BLaER1 treated with 17β-estradiol and CSF1 and Interleukin-3, amounts not matched to agents 10 nM and 100 nM (cell line): Measurements from ENCODE around the gene SLC37A1.
"Not testable (repeated sequence)": the region's sequence is repeated elsewhere in the genome, so short reads cannot be mapped to it uniquely, and the experiment has no call there.

Source experiments
- H3K27ac ChIP-seq, 11 experiments: shearing (Covaris generic); formaldehyde crosslinking; 2 replicates each; pipeline ENCODE4 v1.8.1; 2022
- H3K27me3 ChIP-seq, 11 experiments: shearing (Covaris generic); formaldehyde crosslinking; 2 replicates each; pipeline ENCODE4 v1.8.1; 2022
- H3K36me3 ChIP-seq, 11 experiments: shearing (Covaris generic); formaldehyde crosslinking; 2 replicates each; pipeline ENCODE4 v1.8.1; 2022
- H3K4me1 ChIP-seq, 10 experiments: shearing (Covaris generic); formaldehyde crosslinking; 2 replicates each; pipeline ENCODE4 v1.8.1; 2022
- H3K4me2 ChIP-seq, 11 experiments: shearing (Covaris generic); formaldehyde crosslinking; 2 replicates each; pipeline ENCODE4 v1.8.1; 2022
- H3K4me3 ChIP-seq, 10 experiments: shearing (Covaris generic); formaldehyde crosslinking; 2 replicates each; pipeline ENCODE4 v1.8.1; 2022
- H3K9ac ChIP-seq, 11 experiments: shearing (Covaris generic); formaldehyde crosslinking; 2 replicates each; pipeline ENCODE4 v1.8.1; 2022
- H3K9me3 ChIP-seq, 11 experiments: shearing (Covaris generic); formaldehyde crosslinking; replicated peaks in 1 of 11; 2 replicates each; pipeline ENCODE4 v1.8.1; 2022
- H4K20me1 ChIP-seq, 11 experiments: shearing (Covaris generic); formaldehyde crosslinking; 2 replicates each; pipeline ENCODE4 v1.8.1; 2022
- Cebpa-rat ChIP-seq, 11 experiments: shearing (Covaris generic); IDR thresholded peaks; 2 replicates each; pipeline ENCODE4 v1.8.1; 2022

Gene SLC37A1

GRCh38 chr21:42624095-42624790 is 110.6 kb downstream of the SLC37A1 start:
- H3K36me3 ChIP-seq, result no peaks in the 10 kb centered on the region
- H3K9ac ChIP-seq, result no peak overlapping the region
- no peak overlapping the region; a peak in 1 of 20 replicates for H3K4me3 ChIP-seq
- peaks cover 15 to 38% (median 30%) of the 10 kb centered on the region in 10 experiments for H3K4me1 ChIP-seq
- H3K27ac ChIP-seq, result no peak overlapping the region
- TF ChIP-seq Cebpa-rat (IDR thresholded peaks at IDR 0.05), result no peak
- peak overlapping the region; percentile 31 to 91 (median 70) for H3K4me2 ChIP-seq
- H3K9me3 ChIP-seq, result no peaks in the 10 kb centered on the region
- peaks cover 0 to 34% (median 17%) of the 10 kb centered on the region in 11 experiments; a peak in 17 of 22 replicates for H3K27me3 ChIP-seq
- H4K20me1 ChIP-seq, result peaks cover 0 to 4% (median 0%) of the 10 kb centered on the region in 11 experiments; a peak in 2 of 22 replicates

DNA sequence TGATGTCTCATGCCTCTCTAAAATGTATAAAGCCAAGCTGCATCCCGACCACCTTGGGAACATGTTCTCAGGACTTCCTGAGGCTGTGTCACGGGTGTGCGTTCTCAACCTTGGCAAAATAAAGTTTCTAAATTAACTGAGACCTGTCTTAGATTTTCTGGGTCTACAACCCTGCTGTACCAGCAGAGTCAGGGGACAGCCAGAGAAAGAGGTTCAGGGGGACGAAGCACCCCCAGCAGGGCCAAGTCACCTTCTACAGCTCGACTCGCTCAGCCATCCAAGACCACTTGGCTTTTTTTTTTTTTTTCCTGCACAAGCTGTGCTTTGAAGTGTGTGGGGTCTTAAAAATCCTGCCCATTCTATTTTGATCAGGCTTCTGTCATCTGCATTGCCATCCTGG is 111.3 kb downstream of the SLC37A1 start:
- Histone ChIP-seq H3K36me3 (no peaks in the 10 kb centered on the region), H3K4me3 (no peak overlapping the region), H3K4me2 (peak overlapping the region; percentile 31 to 91 (median 70); a peak in 21 of 22 replicates), H3K4me1 (peaks cover 15 to 38% (median 30%) of the 10 kb centered on the region in 10 experiments), H3K27ac (no peak overlapping the region), H4K20me1 (peaks cover 0 to 4% (median 0%) of the 10 kb centered on the region in 11 experiments; a peak in 2 of 22 replicates), H3K9ac (no peak overlapping the region), H3K27me3 (peaks cover 0 to 31% (median 12%) of the 10 kb centered on the region in 11 experiments; a peak in 15 of 22 replicates), H3K9me3 (no peaks in the 10 kb centered on the region)
- no peak for TF ChIP-seq Cebpa-rat (IDR thresholded peaks at IDR 0.05)

- Histone ChIP-seq H3K27me3 (peaks cover 0 to 31% (median 12%) of the 10 kb centered on the region in 11 experiments; a peak in 14 of 22 replicates), H3K27ac (no peak overlapping the region), H3K4me1 (peaks cover 15 to 36% (median 30%) of the 10 kb centered on the region in 10 experiments), H3K4me2 (peak overlapping the region in 7 of 11 experiments; percentile 67 to 91 (median 87); a peak in 13 of 22 replicates), H3K9me3 (no peaks in the 10 kb centered on the region), H3K9ac (no peak overlapping the region), H3K36me3 (no peaks in the 10 kb centered on the region), H3K4me3 (no peak overlapping the region), H4K20me1 (peaks cover 0 to 5% (median 0%) of the 10 kb centered on the region in 11 experiments; a peak in 2 of 22 replicates)
- no peak for TF ChIP-seq Cebpa-rat (IDR thresholded peaks at IDR 0.05)
Observed at GRCh38 chr21:42626171-42626570, 112.5 kb downstream of the SLC37A1 start.

GRCh38 chr21:42627527-42628289 is 114.1 kb downstream of the SLC37A1 start:
- Histone ChIP-seq H3K4me2 (no peak overlapping the region), H3K4me1 (peaks cover 15 to 31% (median 30%) of the 10 kb centered on the region in 10 experiments), H3K27me3 (peaks cover 0 to 31% (median 12%) of the 10 kb centered on the region in 11 experiments; a peak in 13 of 22 replicates), H3K9me3 (no peaks in the 10 kb centered on the region), H3K9ac (no peak overlapping the region), H3K4me3 (no peak overlapping the region), H4K20me1 (peaks cover 0 to 5% (median 0%) of the 10 kb centered on the region in 11 experiments; a peak in 2 of 22 replicates), H3K36me3 (no peaks in the 10 kb centered on the region), H3K27ac (no peak overlapping the region)
- TF ChIP-seq Cebpa-rat (IDR thresholded peaks at IDR 0.05), result no peak

DNA sequence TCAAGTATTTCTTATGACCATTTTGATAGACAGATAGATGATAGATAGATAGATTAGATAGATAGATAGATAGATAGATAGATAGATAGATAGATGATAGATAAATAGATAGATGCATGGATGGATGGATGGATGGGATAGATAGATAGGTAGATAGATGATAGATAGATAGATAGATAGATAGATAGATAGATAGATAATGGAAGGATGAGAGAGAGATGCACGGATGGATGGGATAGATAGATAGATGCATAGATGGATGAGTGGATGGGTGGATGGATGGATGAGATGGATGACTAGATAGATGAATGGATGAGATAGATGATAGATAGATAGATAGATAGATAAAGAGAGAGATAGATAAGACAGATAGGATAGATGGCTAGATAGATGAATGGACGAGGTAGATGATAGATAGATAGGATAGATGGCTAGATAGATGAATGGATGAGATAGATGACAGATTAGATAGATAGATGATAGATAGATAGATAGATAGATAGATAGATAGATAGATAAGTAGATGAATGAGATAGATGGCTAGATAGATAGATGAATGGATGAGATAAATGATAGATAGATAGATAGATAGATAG is 114.9 kb downstream of the SLC37A1 start:
- not testable (repeated sequence) for H3K27ac ChIP-seq, H4K20me1 ChIP-seq, H3K4me3 ChIP-seq, H3K9ac ChIP-seq, H3K9me3 ChIP-seq, H3K4me2 ChIP-seq, H3K36me3 ChIP-seq
- peaks cover 15 to 29% (median 27%) of the 10 kb centered on the region in 10 experiments for H3K4me1 ChIP-seq
- peaks cover 0 to 31% (median 12%) of the 10 kb centered on the region in 11 experiments; a peak in 13 of 22 replicates for H3K27me3 ChIP-seq

- Histone ChIP-seq H3K36me3 (no peaks in the 10 kb centered on the region), H3K9ac (no peak overlapping the region), H3K4me2 (no peak overlapping the region), H3K9me3 (no peaks in the 10 kb centered on the region), H3K27me3 (peaks cover 0 to 18% (median 8%) of the 10 kb centered on the region in 11 experiments; a peak in 12 of 22 replicates), H3K4me1 (peaks cover under 1 to 14% (median 12%) of the 10 kb centered on the region in 10 experiments; a peak in 18 of 20 replicates), H3K4me3 (no peak overlapping the region), H3K27ac (no peak overlapping the region), H4K20me1 (peaks cover 0 to 5% (median 0%) of the 10 kb centered on the region in 11 experiments; a peak in 2 of 22 replicates)
- no peak for TF ChIP-seq Cebpa-rat (IDR thresholded peaks at IDR 0.05)
Observed at GRCh38 chr21:42629933-42630589, 116.4 kb downstream of the SLC37A1 start.

DNA sequence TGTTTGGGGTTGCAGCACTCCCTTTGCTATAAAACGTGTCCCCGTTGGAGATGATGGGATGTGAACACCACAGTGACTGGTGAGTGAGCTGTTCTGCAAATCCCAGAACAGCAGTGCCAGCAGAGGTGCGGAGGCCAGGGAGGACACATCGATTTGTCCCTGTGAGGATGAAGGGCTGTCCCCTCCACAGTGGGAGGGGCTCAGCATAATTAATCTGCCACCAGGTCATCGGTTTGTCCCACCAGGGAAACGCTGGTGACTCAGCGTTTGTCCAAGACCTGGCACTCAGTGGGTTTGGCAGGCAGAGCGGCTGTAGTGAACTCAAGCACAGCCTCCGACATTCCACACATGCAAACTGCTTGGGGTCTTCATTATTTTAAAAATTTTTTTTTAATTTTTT is 117.0 kb downstream of the SLC37A1 start:
- Histone ChIP-seq H3K4me3 (no peak overlapping the region), H3K9me3 (no peaks in the 10 kb centered on the region), H3K36me3 (no peaks in the 10 kb centered on the region), H3K9ac (no peak overlapping the region), H4K20me1 (peaks cover 0 to 5% (median 0%) of the 10 kb centered on the region in 11 experiments; a peak in 2 of 22 replicates), H3K27me3 (peaks cover 0 to 12% (median 6%) of the 10 kb centered on the region in 11 experiments; a peak in 11 of 22 replicates), H3K27ac (no peak overlapping the region), H3K4me1 (peaks cover 0 to 8% (median 6%) of the 10 kb centered on the region in 10 experiments; a peak in 16 of 20 replicates), H3K4me2 (no peak overlapping the region)
- TF ChIP-seq Cebpa-rat (IDR thresholded peaks at IDR 0.05), result no peak
